H1 (cell line): ENCODE data around the gene VPS13C. TPM values are rescaled to one million over a fixed set of nuclear protein-coding genes. Genes with fewer than 3 reads are reported as not detected.

ENCODE experiments used
- CTCF ChIA-PET: fragments of 300-600 bp; sonication (Branson Sonifier 250); formaldehyde crosslinking; loops from one replicate; lab custom pipeline; 2021; ENCODE audit not compliant: partially characterized antibody; lab: Charles Lee
- POLR2A ChIA-PET: fragments of 300-600 bp; sonication (Branson Sonifier 250); formaldehyde crosslinking; loops from one replicate; lab custom pipeline; 2021; ENCODE audit warnings: inconsistent platforms; ENCODE audit not compliant: partially characterized antibody; lab: Charles Lee
- DNase-seq, 2 experiments: peaks; one replicate each; pipeline versions ENCODE4 v3.0.0 to v3.0.0-alpha.2; 2010 to 2022; ENCODE audit warnings: low spot score in 2 of 2, low read depth in 1 of 2, mixed read lengths in 1 of 2
- FAIRE-seq: peaks from 2 replicates; lab custom pipeline; 2011; peaks lifted over from hg19 to GRCh38; lab: Jason Lieb, UNC
- H2AFZ ChIP-seq: 2 replicates; pipeline ENCODE4 v1.8.1; 2012; ENCODE audit warnings: low read length, inconsistent platforms
- H2AK5ac ChIP-seq: 2 replicates; pipeline ENCODE4 v1.6.1; 2013; ENCODE audit warnings: low read depth, low read length
- H2BK120ac ChIP-seq: replicated peaks from 2 replicates; pipeline ENCODE3; 2013; ENCODE audit warnings: low read depth, low read length, inconsistent platforms
- H2BK12ac ChIP-seq: 2 replicates; pipeline ENCODE4 v1.6.1; 2013; ENCODE audit warnings: low read depth, low read length
- H2BK15ac ChIP-seq: 2 replicates; pipeline ENCODE4 v1.6.1; 2013; ENCODE audit warnings: low read length
- H2BK20ac ChIP-seq: 2 replicates; pipeline ENCODE4 v1.6.1; 2013; ENCODE audit warnings: low read length
- H2BK5ac ChIP-seq: 2 replicates; pipeline ENCODE4 v1.6.1; 2013; ENCODE audit warnings: low read depth, low read length
- H3K14ac ChIP-seq: 2 replicates; pipeline ENCODE4 v1.6.1; 2013; ENCODE audit warnings: inconsistent platforms; ENCODE audit not compliant: insufficient read length
- H3K18ac ChIP-seq: 2 replicates; pipeline ENCODE4 v1.6.1; 2013; ENCODE audit warnings: low read length; ENCODE audit errors: extremely low read depth
- H3K23ac ChIP-seq: 2 replicates; pipeline ENCODE4 v1.6.1; 2013; ENCODE audit warnings: inconsistent platforms; ENCODE audit not compliant: insufficient read length
- H3K23me2 ChIP-seq: 2 replicates; pipeline ENCODE4 v1.6.1; 2013; ENCODE audit warnings: low read depth, low read length
- H3K27ac ChIP-seq: 2 replicates; pipeline ENCODE4 v1.6.1; 2011; ENCODE audit warnings: low read depth, low read length, inconsistent platforms
- H3K27me3 ChIP-seq, 4 experiments: replicated peaks in 1 of 4; 1 replicate in 1 of 4; 2 replicates in 3 of 4; pipeline versions ENCODE4 v1.6.1 to v1.8.1; 2011 to 2013; ENCODE audit warnings: low read length in 3 of 4, mild to moderate bottlenecking in 3 of 4, inconsistent platforms in 2 of 4, mixed read lengths in 2 of 4, moderate library complexity in 1 of 4; ENCODE audit not compliant: control insufficient read depth in 3 of 4, insufficient read depth in 3 of 4; ENCODE audit errors: extremely low read depth in 1 of 4
- H3K36me3 ChIP-seq, 4 experiments: 2 replicates each; pipeline versions ENCODE4 v1.6.1 to v1.8.1; 2011 to 2013; ENCODE audit warnings: mild to moderate bottlenecking in 4 of 4, low read length in 3 of 4, moderate library complexity in 2 of 4, control low read depth in 1 of 4, inconsistent platforms in 1 of 4; ENCODE audit not compliant: insufficient read depth in 4 of 4, control insufficient read depth in 2 of 4
- H3K4ac ChIP-seq: replicated peaks from 2 replicates; pipeline ENCODE3; 2013; ENCODE audit warnings: low read length, low read depth, mixed read lengths, inconsistent platforms; ENCODE audit not compliant: insufficient read length
- H3K4me1 ChIP-seq, 4 experiments: replicated peaks in 1 of 4; 1 replicate in 1 of 4; 2 replicates in 3 of 4; pipeline versions ENCODE4 v1.6.1 to v1.8.1; 2011 to 2013; ENCODE audit warnings: low read length in 3 of 4, inconsistent platforms in 2 of 4, mixed read lengths in 1 of 4; ENCODE audit not compliant: insufficient read depth in 4 of 4, control insufficient read depth in 3 of 4
- H3K4me2 ChIP-seq, 2 experiments: 2 replicates each; pipeline versions ENCODE4 v1.6.1 to v1.8.1; 2011 to 2013; ENCODE audit warnings: low read depth in 2 of 2, low read length in 2 of 2, control low read depth in 1 of 2, inconsistent platforms in 1 of 2, mild to moderate bottlenecking in 1 of 2; ENCODE audit not compliant: insufficient read depth in 1 of 2
- H3K4me3 ChIP-seq, 4 experiments: fragments of 200-600, 300-600 bp in 1 of 4; sonication (generic), shearing (Covaris generic), sonication (Bioruptor Twin) in 1 of 4; 2 replicates each; pipeline versions ENCODE4 v1.5.1 to v1.8.1; 2011 to 2016; ENCODE audit warnings: low read length in 4 of 4, low read depth in 3 of 4, control low read depth in 2 of 4, inconsistent platforms in 2 of 4, mild to moderate bottlenecking in 2 of 4, mixed read lengths in 1 of 4, moderate library complexity in 1 of 4; ENCODE audit not compliant: insufficient read depth in 2 of 4; ENCODE audit errors: extremely low read depth in 1 of 4
- H3K56ac ChIP-seq: replicated peaks from 2 replicates; pipeline ENCODE3; 2013; ENCODE audit warnings: low read depth, mild to moderate bottlenecking, mixed read lengths, low read length, inconsistent platforms; ENCODE audit not compliant: insufficient read length
- H3K79me1 ChIP-seq: 2 replicates; pipeline ENCODE4 v1.6.1; 2013; ENCODE audit warnings: low read depth, low read length, control low read depth
- H3K79me2 ChIP-seq, 2 experiments: 2 replicates each; pipeline versions ENCODE4 v1.6.1 to v1.8.1; 2012 to 2013; ENCODE audit warnings: low read length in 2 of 2, mild to moderate bottlenecking in 2 of 2, inconsistent platforms in 1 of 2; ENCODE audit not compliant: insufficient read depth in 2 of 2, control insufficient read depth in 1 of 2
- H3K9ac ChIP-seq, 4 experiments: replicated peaks in 1 of 4; 1 replicate in 1 of 4; 2 replicates in 3 of 4; pipeline versions ENCODE4 v1.6.1 to v1.8.1; 2011 to 2013; ENCODE audit warnings: low read depth in 3 of 4, low read length in 3 of 4, control low read depth in 2 of 4, mild to moderate bottlenecking in 2 of 4, moderate library complexity in 2 of 4, inconsistent platforms in 1 of 4; ENCODE audit errors: extremely low read depth in 1 of 4
- H3K9me3 ChIP-seq, 2 experiments: 2 replicates each; pipeline versions ENCODE4 v1.6.1 to v1.8.1; 2012 to 2013; ENCODE audit warnings: mild to moderate bottlenecking in 2 of 2, moderate library complexity in 2 of 2, control low read depth in 1 of 2, inconsistent platforms in 1 of 2, low read depth in 1 of 2, low read length in 1 of 2, mixed read lengths in 1 of 2; ENCODE audit not compliant: insufficient read depth in 2 of 2
- H4K20me1 ChIP-seq, 2 experiments: replicated peaks in 1 of 2; 2 replicates each; pipeline versions ENCODE3 to v1.8.1; 2011 to 2013; ENCODE audit warnings: inconsistent platforms in 2 of 2, low read length in 2 of 2, mild to moderate bottlenecking in 1 of 2; ENCODE audit not compliant: insufficient read depth in 2 of 2, control insufficient read depth in 1 of 2
- H4K5ac ChIP-seq: 2 replicates; pipeline ENCODE4 v1.6.1; 2013; ENCODE audit warnings: low read length, low read depth, mixed read lengths, inconsistent platforms; ENCODE audit not compliant: insufficient read length
- H4K8ac ChIP-seq: 2 replicates; pipeline ENCODE4 v1.8.0; 2013; ENCODE audit warnings: mild to moderate bottlenecking, moderate library complexity, low read length, inconsistent platforms; ENCODE audit not compliant: insufficient read depth; ENCODE audit errors: extremely low read depth
- H4K91ac ChIP-seq: replicated peaks from 2 replicates; pipeline ENCODE3; 2013; ENCODE audit warnings: low read length, mixed read lengths, inconsistent platforms; ENCODE audit not compliant: insufficient read length
- FOSL1 ChIP-seq: IDR thresholded peaks from 2 replicates; pipeline ENCODE4 v1.6.1; 2011; ENCODE audit warnings: mild to moderate bottlenecking, low read depth, low read length, moderate library complexity; ENCODE audit not compliant: insufficient read depth
- SIX5 ChIP-seq: IDR thresholded peaks from 2 replicates; pipeline ENCODE4 v1.6.1; 2011; ENCODE audit warnings: mild to moderate bottlenecking, low read depth, low read length
- WGBS, 2 experiments: shearing (Covaris generic) in 1 of 2; methylation state at CpG; one replicate each; pipeline versions ENCODE4 v1.1.6 to v1.1.7; 2013 to 2015; ENCODE audit warnings: low lambda C conversion rate in 2 of 2, mixed read lengths in 2 of 2, inconsistent platforms in 1 of 2, low coverage in 1 of 2, missing lambda C conversion rate in 1 of 2; ENCODE audit not compliant: insufficient replicate concordance in 2 of 2, insufficient coverage in 1 of 2, insufficient read length in 1 of 2; ENCODE audit errors: extremely low coverage in 1 of 2, missing lambda C conversion rate in 1 of 2; 5-methylcytosine and 5-hydroxymethylcytosine counted together
- polyA plus RNA-seq, 7 experiments: library from polyadenylated mRNA; depleted of rRNA in 3 of 7; stranded (reverse) in 5 of 7; unstranded in 2 of 7; fragments of >200 nt in 5 of 7; fragments of 200-250 nt in 2 of 7; gene quantifications; 1 replicate in 5 of 7; 2 replicates in 1 of 7; 4 replicates in 1 of 7; pipeline versions ENCODE4 v1.2.1 to v1.2.3, GENCODE V29; 2011 to 2013; ENCODE audit warnings: missing spikeins in 2 of 7, mixed read lengths in 2 of 7
- total RNA-seq: library from RNA; stranded (reverse); fragmentation: NEBNext Ultra II Directional; extraction: Animal tissue kit (Norgen Biotek cat#: 25700); gene quantifications from 2 replicates; pipeline ENCODE4 v1.2.1, GENCODE V29; 2021

The VPS13C gene
- total and polyA plus RNA-seq, 2 of the 8 experiments (the other 6 are each of a cell fraction or from before 2014, with no cell fraction given): 4.8 to 18.8 TPM

GRCh38 chr15:61851955-61852354 lies 208.3 kb downstream of the VPS13C start:
- Histone ChIP-seq H3K36me3 (no peaks in the 10 kb centered on the region; a peak in 1 of 8 replicates), H2BK15ac (no peak overlapping the region), H3K9me3 (no peaks in the 10 kb centered on the region), H2BK20ac (no peak overlapping the region), H3K4me1 (peaks cover 0 to 2% (median 0%) of the 10 kb centered on the region in 4 experiments; a peak in 1 of 7 replicates), H3K9ac (peak overlapping the region in 1 of 4 experiments; percentile 8; a peak in 1 of 7 replicates), H2BK12ac (no peak overlapping the region), H3K23ac (no peak overlapping the region), H2BK120ac (no peak overlapping the region)
- TF ChIP-seq SIX5: no peak
- TF ChIP-seq FOSL1: no peak
- TF ChIP-seq, all 59 proteins: peak for 0
- WGBS, 2 experiments: 88% methylated on average over 4 of the region's 4 CpGs; no CpG with 5 or more reads in 1 of the 2 experiments
- no peak for FAIRE-seq
- POLR2A ChIA-PET: no interaction called here
- H3K79me2 ChIP-seq: no peaks in the 10 kb centered on the region
- H3K14ac ChIP-seq: no peak overlapping the region
- H4K20me1 ChIP-seq: no peaks in the 10 kb centered on the region
- no peak overlapping the region for H4K8ac ChIP-seq
- H2BK5ac ChIP-seq: no peak overlapping the region
- H4K91ac ChIP-seq: no peak overlapping the region
- no peaks in the 10 kb centered on the region for H3K23me2 ChIP-seq
- H3K27ac ChIP-seq: no peak overlapping the region
- no peak for DNase-seq
- no peak overlapping the region for H3K56ac ChIP-seq
- H3K4ac ChIP-seq: no peak overlapping the region
- H3K18ac ChIP-seq: no peak overlapping the region
- H4K5ac ChIP-seq: no peak overlapping the region
- no peak overlapping the region for H2AK5ac ChIP-seq
- H2AFZ ChIP-seq: no peak overlapping the region
- H3K4me2 ChIP-seq: no peak overlapping the region
- H3K4me3 ChIP-seq: no peak overlapping the region
- H3K27me3 ChIP-seq: no peaks in the 10 kb centered on the region
- no peaks in the 10 kb centered on the region for H3K79me1 ChIP-seq
- CTCF ChIA-PET: no interaction called here
